ENCODE data around the gene SMTNL1. TPM values are rescaled to one million over a fixed set of nuclear protein-coding genes. Genes with fewer than 3 reads are reported as not detected.

Gene SMTNL1
- polyA plus RNA-seq, 2 of the 4 experiments (the other 2 are of a cell fraction), result not detected

DNA sequence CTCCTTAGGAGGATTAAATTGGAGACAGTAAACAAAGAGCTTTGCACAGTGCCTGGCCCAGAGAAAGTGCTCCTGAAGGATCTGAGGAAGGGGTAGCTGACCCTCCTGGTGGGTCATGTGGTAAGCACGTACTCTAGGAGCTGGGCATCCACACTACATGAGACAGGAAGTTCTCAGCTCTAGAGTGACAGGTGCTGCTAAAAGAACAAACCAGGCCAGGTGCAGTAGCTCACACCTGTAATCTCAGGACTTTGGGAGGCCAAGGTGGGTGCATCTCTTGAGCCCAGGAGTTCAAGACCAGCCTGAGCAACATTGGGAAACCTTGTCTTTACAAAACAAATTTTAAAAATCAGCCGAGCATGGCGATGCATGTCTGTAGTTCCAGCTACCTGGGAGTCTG, 35.0 kb upstream of the SMTNL1 start:
- ChIA-PET POLR2A (no interaction called here), CTCF (interaction anchor here (1.1 to 22.5 kb wide), 9 partner anchors 9 to 142 kb away, joined by 3 to 299 read pairs (median 4); partner anchors contain the start of genes SLC43A1 and TIMM10)
- no peak for DNase-seq (ENCODE audit: low read depth in 1 of 2, low spot score in 1 of 2)
- H3K27ac ChIP-seq, result no peak overlapping the region
- TF ChIP-seq ZFP36 (IDR thresholded peaks at IDR 0.05; ENCODE audit: borderline replicate concordance, partially characterized antibody) (no peak), MYC (IDR thresholded peaks at IDR 0.05; ENCODE audit: borderline replicate concordance, low read length) (no peak), MAZ (IDR thresholded peaks at IDR 0.05; ENCODE audit: borderline replicate concordance, low read depth, low read length) (no peak), RNF2 (IDR thresholded peaks at IDR 0.05; ENCODE audit: borderline replicate concordance, low read depth) (no peak), CBX8 (IDR thresholded peaks at IDR 0.05) (no peak), ESRRA (IDR thresholded peaks at IDR 0.05; ENCODE audit: borderline replicate concordance, low read length) (no peak), RARB (CRISPR knock-in tag; IDR thresholded peaks at IDR 0.05) (no peak)
- TF ChIP-seq, protein P1, sequence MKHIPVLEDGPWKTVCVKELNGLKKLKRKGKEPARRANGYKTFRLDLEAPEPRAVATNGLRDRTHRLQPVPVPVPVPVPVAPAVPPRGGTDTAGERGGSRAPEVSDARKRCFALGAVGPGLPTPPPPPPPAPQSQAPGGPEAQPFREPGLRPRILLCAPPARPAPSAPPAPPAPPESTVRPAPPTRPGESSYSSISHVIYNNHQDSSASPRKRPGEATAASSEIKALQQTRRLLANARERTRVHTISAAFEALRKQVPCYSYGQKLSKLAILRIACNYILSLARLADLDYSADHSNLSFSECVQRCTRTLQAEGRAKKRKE (CRISPR knock-in tag; IDR thresholded peaks at IDR 0.05; ENCODE audit: low read depth), result no peak
- no peak overlapping the region for H3K4me2 ChIP-seq
- H3K4me1 ChIP-seq, result peaks cover 11% of the 10 kb centered on the region; the same call in 2 of the 3 replicates
- FAIRE-seq, result no peak
- WGBS (ENCODE audit: missing lambda C conversion rate), result 81% methylated on average over 3 of the region's 3 CpGs
- no peaks in the 10 kb centered on the region for H3K9me3 ChIP-seq
- ATAC-seq, result no peak
- no peak overlapping the region for H3K4me3 ChIP-seq

DNA sequence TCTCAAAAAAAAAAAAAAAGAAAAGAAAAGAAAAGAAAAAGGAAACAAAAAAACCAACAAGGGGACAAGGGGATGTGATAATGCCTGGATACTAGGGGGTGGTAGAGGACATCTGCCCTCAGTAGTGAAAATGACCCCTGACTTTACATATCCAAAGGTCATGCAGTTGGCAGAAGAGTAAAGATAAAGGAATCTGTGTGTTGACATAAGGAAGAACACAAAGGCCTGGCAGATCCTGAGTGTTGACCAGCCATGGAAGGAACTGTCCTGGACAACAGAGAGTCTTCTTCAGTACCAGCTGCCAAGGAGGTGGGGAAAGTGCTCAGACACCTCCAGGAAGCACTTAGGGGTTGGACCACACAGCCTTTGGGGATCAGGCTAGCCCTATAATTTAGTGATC, 34.5 kb upstream of the SMTNL1 start:
- no peak overlapping the region for H3K4me3 ChIP-seq
- no peak for FAIRE-seq
- POLR2A ChIA-PET, result no interaction called here

DNA sequence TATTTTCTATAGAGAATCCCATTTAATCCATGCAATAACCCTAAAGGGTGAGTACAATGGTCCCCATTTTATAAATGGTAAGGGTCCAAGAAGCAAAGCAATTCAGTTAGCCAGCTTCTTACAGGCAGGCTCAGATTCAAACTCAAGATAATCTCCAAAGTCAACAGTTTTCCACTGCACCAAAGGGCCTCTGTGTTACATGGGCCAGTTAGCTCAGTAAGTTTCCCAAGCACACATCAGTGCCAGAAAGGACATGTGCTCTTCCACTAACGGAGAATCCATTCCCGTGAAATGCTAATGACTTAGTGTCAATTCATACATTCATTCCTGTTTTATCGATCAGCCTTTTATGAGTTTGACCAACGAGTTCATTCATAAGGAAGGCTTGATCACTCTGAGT, 32.9 kb upstream of the SMTNL1 start:
- no peaks in the 10 kb centered on the region for H3K9me3 ChIP-seq
- POLR2A ChIA-PET, result no interaction called here
- peaks cover 8% of the 10 kb centered on the region; the same call in 2 of the 3 replicates for H3K4me1 ChIP-seq
- DNase-seq (ENCODE audit: low read depth in 1 of 2, low spot score in 1 of 2) (no peak), ATAC-seq (no peak), FAIRE-seq (no peak)
- no peak overlapping the region for H3K4me2 ChIP-seq
- H3K27ac ChIP-seq, result no peak overlapping the region
- no peak overlapping the region for H3K4me3 ChIP-seq
- CTCF ChIA-PET, result interaction anchor here (0.7 to 22.5 kb wide), 9 partner anchors 9 to 47 kb away, joined by 3 to 299 read pairs (median 4); partner anchors contain the start of genes SLC43A1 and TIMM10
- WGBS (ENCODE audit: missing lambda C conversion rate), result 78% methylated on average over 4 of the region's 4 CpGs
- TF ChIP-seq, protein P2, sequence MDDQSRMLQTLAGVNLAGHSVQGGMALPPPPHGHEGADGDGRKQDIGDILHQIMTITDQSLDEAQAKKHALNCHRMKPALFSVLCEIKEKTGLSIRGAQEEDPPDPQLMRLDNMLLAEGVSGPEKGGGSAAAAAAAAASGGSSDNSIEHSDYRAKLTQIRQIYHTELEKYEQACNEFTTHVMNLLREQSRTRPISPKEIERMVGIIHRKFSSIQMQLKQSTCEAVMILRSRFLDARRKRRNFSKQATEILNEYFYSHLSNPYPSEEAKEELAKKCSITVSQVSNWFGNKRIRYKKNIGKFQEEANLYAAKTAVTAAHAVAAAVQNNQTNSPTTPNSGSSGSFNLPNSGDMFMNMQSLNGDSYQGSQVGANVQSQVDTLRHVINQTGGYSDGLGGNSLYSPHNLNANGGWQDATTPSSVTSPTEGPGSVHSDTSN (IDR thresholded peaks at IDR 0.05), result no peak
- no peak for TF ChIP-seq HEYL (CRISPR knock-in tag; IDR thresholded peaks at IDR 0.05)
- no peak for TF ChIP-seq MAZ (IDR thresholded peaks at IDR 0.05; ENCODE audit: borderline replicate concordance, low read depth, low read length)
- TF ChIP-seq CEBPB (IDR thresholded peaks at IDR 0.05), result no peak
- TF ChIP-seq EP300 (IDR thresholded peaks at IDR 0.05), result no peak
- no peak for TF ChIP-seq EHF (CRISPR knock-in tag; IDR thresholded peaks at IDR 0.05)
- TF ChIP-seq GATA3 (IDR thresholded peaks at IDR 0.05; ENCODE audit: borderline replicate concordance), result no peak
- TF ChIP-seq HOXA7 (CRISPR knock-in tag; IDR thresholded peaks at IDR 0.05), result no peak
- no peak for TF ChIP-seq HDAC2 (IDR thresholded peaks at IDR 0.05)
- no peak for TF ChIP-seq EHMT2 (IDR thresholded peaks at IDR 0.05; ENCODE audit: low read depth)
- no peak for TF ChIP-seq RNF2 (IDR thresholded peaks at IDR 0.05; ENCODE audit: borderline replicate concordance, low read depth)
- TF ChIP-seq RAD21 (conservative IDR thresholded peaks at IDR 0.05 in 1 of 2, IDR thresholded peaks at IDR 0.05 in 1 of 2), result no peak
- no peak for TF ChIP-seq FOSB (CRISPR knock-in tag; IDR thresholded peaks at IDR 0.05)
- TF ChIP-seq FOSL2 (IDR thresholded peaks at IDR 0.05), result no peak
- TF ChIP-seq FOSL2 (CRISPR knock-in tag; IDR thresholded peaks at IDR 0.05), result no peak
- TF ChIP-seq HOXB13 (CRISPR knock-in tag; IDR thresholded peaks at IDR 0.05; ENCODE audit: low read depth), result no peak
- TF ChIP-seq, protein P3, sequence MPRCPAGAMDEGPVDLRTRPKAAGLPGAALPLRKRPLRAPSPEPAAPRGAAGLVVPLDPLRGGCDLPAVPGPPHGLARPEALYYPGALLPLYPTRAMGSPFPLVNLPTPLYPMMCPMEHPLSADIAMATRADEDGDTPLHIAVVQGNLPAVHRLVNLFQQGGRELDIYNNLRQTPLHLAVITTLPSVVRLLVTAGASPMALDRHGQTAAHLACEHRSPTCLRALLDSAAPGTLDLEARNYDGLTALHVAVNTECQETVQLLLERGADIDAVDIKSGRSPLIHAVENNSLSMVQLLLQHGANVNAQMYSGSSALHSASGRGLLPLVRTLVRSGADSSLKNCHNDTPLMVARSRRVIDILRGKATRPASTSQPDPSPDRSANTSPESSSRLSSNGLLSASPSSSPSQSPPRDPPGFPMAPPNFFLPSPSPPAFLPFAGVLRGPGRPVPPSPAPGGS (IDR thresholded peaks at IDR 0.05), result no peak

More for the DNA sequence above, 34.5 kb upstream of the SMTNL1 start:
- Histone ChIP-seq H3K4me1 (peaks cover 11% of the 10 kb centered on the region; the same call in 2 of the 3 replicates), H3K27ac (no peak overlapping the region), H3K4me2 (no peak overlapping the region), H3K9me3 (no peaks in the 10 kb centered on the region)
- DNase-seq (ENCODE audit: low read depth in 1 of 2, low spot score in 1 of 2) (no peak), ATAC-seq (no peak)
- no peak for TF ChIP-seq MAFK (IDR thresholded peaks at IDR 0.05; ENCODE audit: partially characterized antibody)
- TF ChIP-seq, protein P4, sequence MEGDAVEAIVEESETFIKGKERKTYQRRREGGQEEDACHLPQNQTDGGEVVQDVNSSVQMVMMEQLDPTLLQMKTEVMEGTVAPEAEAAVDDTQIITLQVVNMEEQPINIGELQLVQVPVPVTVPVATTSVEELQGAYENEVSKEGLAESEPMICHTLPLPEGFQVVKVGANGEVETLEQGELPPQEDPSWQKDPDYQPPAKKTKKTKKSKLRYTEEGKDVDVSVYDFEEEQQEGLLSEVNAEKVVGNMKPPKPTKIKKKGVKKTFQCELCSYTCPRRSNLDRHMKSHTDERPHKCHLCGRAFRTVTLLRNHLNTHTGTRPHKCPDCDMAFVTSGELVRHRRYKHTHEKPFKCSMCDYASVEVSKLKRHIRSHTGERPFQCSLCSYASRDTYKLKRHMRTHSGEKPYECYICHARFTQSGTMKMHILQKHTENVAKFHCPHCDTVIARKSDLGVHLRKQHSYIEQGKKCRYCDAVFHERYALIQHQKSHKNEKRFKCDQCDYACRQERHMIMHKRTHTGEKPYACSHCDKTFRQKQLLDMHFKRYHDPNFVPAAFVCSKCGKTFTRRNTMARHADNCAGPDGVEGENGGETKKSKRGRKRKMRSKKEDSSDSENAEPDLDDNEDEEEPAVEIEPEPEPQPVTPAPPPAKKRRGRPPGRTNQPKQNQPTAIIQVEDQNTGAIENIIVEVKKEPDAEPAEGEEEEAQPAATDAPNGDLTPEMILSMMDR (IDR thresholded peaks at IDR 0.05), result no peak
- no peak for TF ChIP-seq SMC3 (IDR thresholded peaks at IDR 0.05)
- no peak for TF ChIP-seq PHF8 (IDR thresholded peaks at IDR 0.05; ENCODE audit: borderline replicate concordance, low read depth)
- TF ChIP-seq KDM1A (IDR thresholded peaks at IDR 0.05; ENCODE audit: low read depth), result no peak
- no peak for TF ChIP-seq GATA3 (IDR thresholded peaks at IDR 0.05; ENCODE audit: borderline replicate concordance)
- TF ChIP-seq CBX8 (IDR thresholded peaks at IDR 0.05), result no peak
- no peak for TF ChIP-seq HEYL (CRISPR knock-in tag; IDR thresholded peaks at IDR 0.05)
- CTCF ChIA-PET, result interaction anchor here (0.6 to 22.5 kb wide), 9 partner anchors 9 to 141 kb away, joined by 3 to 299 read pairs (median 7); partner anchors contain the start of genes SLC43A1 and TIMM10
